Ishikawa (cell line): ENCODE measurements around the gene MACROD2.

Experiments
- CEBPB ChIP-seq: IDR thresholded peaks from 2 replicates; pipeline ENCODE4 v1.6.1; 2012
- CREB1 ChIP-seq: IDR thresholded peaks from 2 replicates; pipeline ENCODE4 v1.6.1; 2012; ENCODE audit warnings: low read depth
- EGR1 ChIP-seq: IDR thresholded peaks from 2 replicates; pipeline ENCODE4 v1.6.1; 2012
- EP300 ChIP-seq: IDR thresholded peaks from 2 replicates; pipeline ENCODE4 v1.6.1; 2012; ENCODE audit warnings: borderline replicate concordance
- FOXM1 ChIP-seq: IDR thresholded peaks from 2 replicates; pipeline ENCODE4 v1.6.1; 2012; ENCODE audit warnings: low read depth, borderline replicate concordance
- MAX ChIP-seq: IDR thresholded peaks from 2 replicates; pipeline ENCODE4 v1.6.1; 2012
- NFIC ChIP-seq: IDR thresholded peaks from 2 replicates; pipeline ENCODE4 v1.6.1; 2012
- RAD21 ChIP-seq: IDR thresholded peaks from 2 replicates; pipeline ENCODE4 v1.6.1; 2012; ENCODE audit warnings: low read depth
- REST ChIP-seq: IDR thresholded peaks from 2 replicates; pipeline ENCODE4 v1.6.1; 2012; ENCODE audit warnings: low read depth, mild to moderate bottlenecking
- TAF1 ChIP-seq: IDR thresholded peaks from 2 replicates; pipeline ENCODE4 v1.6.1; 2012; ENCODE audit warnings: low read depth, mild to moderate bottlenecking
- TCF12 ChIP-seq: IDR thresholded peaks from 2 replicates; pipeline ENCODE4 v1.6.1; 2012; ENCODE audit warnings: low read depth
- TEAD4 ChIP-seq: IDR thresholded peaks from 2 replicates; pipeline ENCODE4 v1.6.1; 2012
- USF1 ChIP-seq: IDR thresholded peaks from 2 replicates; pipeline ENCODE4 v1.6.1; 2012
- YY1 ChIP-seq: IDR thresholded peaks from 2 replicates; pipeline ENCODE4 v1.6.1; 2012; ENCODE audit warnings: low read depth
- ZBTB7A ChIP-seq: IDR thresholded peaks from 2 replicates; pipeline ENCODE4 v1.6.1; 2012; ENCODE audit warnings: low read depth

The MACROD2 gene

GRCh38 chr20:15387228-15387627 is 1391.9 kb downstream of the MACROD2 start:
- TF ChIP-seq EP300 (no peak), NFIC (no peak), CREB1 (no peak), TEAD4 (no peak), REST (no peak), USF1 (no peak), YY1 (no peak), TAF1 (no peak), CEBPB (no peak), EGR1 (no peak), MAX (no peak), FOXM1 (no peak), RAD21 (no peak), ZBTB7A (no peak)

- TF ChIP-seq ZBTB7A: no peak
- TF ChIP-seq REST: no peak
- TF ChIP-seq EP300: no peak
- TF ChIP-seq EGR1: no peak
- no peak for TF ChIP-seq TCF12
Observed at GRCh38 chr20:15395457-15395856, 1400.1 kb downstream of the MACROD2 start.

- TF ChIP-seq ZBTB7A (no peak), EP300 (no peak), TEAD4 (no peak), YY1 (no peak), NFIC (no peak), REST (no peak), CEBPB (no peak), RAD21 (no peak), EGR1 (no peak), CREB1 (no peak), MAX (no peak), TAF1 (no peak)
Observed at GRCh38 chr20:15396026-15396425, 1400.7 kb downstream of the MACROD2 start.

- TF ChIP-seq CREB1 (no peak), REST (no peak), YY1 (no peak), TEAD4 (no peak), NFIC (no peak), TAF1 (no peak), CEBPB (no peak), MAX (no peak), FOXM1 (no peak), EGR1 (no peak), USF1 (no peak), EP300 (no peak), ZBTB7A (no peak), RAD21 (no peak), TCF12 (no peak)
Observed at GRCh38 chr20:15396900-15397299, 1401.6 kb downstream of the MACROD2 start.
